GM23338 (cell line): ENCODE data around the gene PDSS2. TPM values are rescaled to one million over a fixed set of nuclear protein-coding genes. Genes with fewer than 3 reads are reported as not detected.

Experiments
- ATAC-seq: fragments of 200-7000 bp; cut with Tn5 transposase; 3 replicates; pipeline ENCODE4 v1.9.1; 2020
- DNase-seq: peaks from one replicate; pipeline ENCODE4 v3.0.0-alpha.2; 2015; ENCODE audit warnings: low spot score
- H2AFZ ChIP-seq: fragments of 200-600 bp; sonication (generic); 2 replicates; pipeline ENCODE4 v1.8.0; 2016; ENCODE audit warnings: antibody characterized with exemption, mild to moderate bottlenecking, moderate library complexity
- H3F3A ChIP-seq: fragments of 200-600 bp; sonication (generic); replicated peaks from 2 replicates; pipeline ENCODE4 v1.8.0; 2017; ENCODE audit warnings: antibody characterized with exemption, mixed run types, low read depth
- H3K27ac ChIP-seq: fragments of 200-600 bp; sonication (generic); 2 replicates; pipeline ENCODE4 v1.6.1; 2016; ENCODE audit warnings: low read depth
- H3K27me3 ChIP-seq: fragments of 200-600 bp; sonication (generic); 2 replicates; pipeline ENCODE4 v1.8.0; 2016; ENCODE audit warnings: mild to moderate bottlenecking, mixed run types, moderate library complexity; ENCODE audit not compliant: insufficient read depth
- H3K36me3 ChIP-seq: fragments of 200-600 bp; sonication (generic); 2 replicates; pipeline ENCODE4 v1.8.0; 2016; ENCODE audit warnings: mild to moderate bottlenecking; ENCODE audit not compliant: insufficient read depth
- H3K4me1 ChIP-seq: fragments of 200-600 bp; sonication (generic); 2 replicates; pipeline ENCODE4 v1.8.0; 2016; ENCODE audit warnings: mild to moderate bottlenecking, moderate library complexity; ENCODE audit not compliant: insufficient read depth
- H3K4me2 ChIP-seq: fragments of 200-600 bp; sonication (generic); 2 replicates; pipeline ENCODE4 v1.7.1; 2017; ENCODE audit warnings: mixed run types
- H3K4me3 ChIP-seq: fragments of 200-600 bp; sonication (generic); 2 replicates; pipeline ENCODE4 v1.6.1; 2016; ENCODE audit warnings: mixed run types
- H3K79me2 ChIP-seq: fragments of 200-600 bp; sonication (generic); replicated peaks from 2 replicates; pipeline ENCODE4 v1.8.0; 2017; ENCODE audit warnings: mild to moderate bottlenecking; ENCODE audit not compliant: insufficient read depth
- H3K9me2 ChIP-seq: fragments of 200-600 bp; sonication (generic); 2 replicates; pipeline ENCODE4 v1.8.0; 2017; ENCODE audit not compliant: insufficient read depth
- H4K20me1 ChIP-seq: fragments of 200-600 bp; sonication (generic); replicated peaks from 2 replicates; pipeline ENCODE4 v1.8.0; 2017; ENCODE audit warnings: mild to moderate bottlenecking; ENCODE audit not compliant: insufficient read depth
- H3K27ac Mint-ChIP-seq: 2 replicates; pipeline ENCODE4 v1.8.0; 2020; ENCODE audit warnings: inconsistent platforms, mild to moderate bottlenecking, moderate library complexity, mixed read lengths
- H3K27me3 Mint-ChIP-seq: 3 replicates; pipeline ENCODE4 v1.8.0; 2022; ENCODE audit warnings: low read depth, mild to moderate bottlenecking, moderate library complexity, mixed read lengths, inconsistent platforms; ENCODE audit not compliant: insufficient read depth, poor library complexity
- H3K36me3 Mint-ChIP-seq: 3 replicates; pipeline ENCODE4 v1.8.0; 2021; ENCODE audit warnings: low read depth, mild to moderate bottlenecking, inconsistent platforms, moderate library complexity, mixed read lengths
- H3K4me1 Mint-ChIP-seq: 3 replicates; pipeline ENCODE4 v1.8.0; 2020; ENCODE audit warnings: mild to moderate bottlenecking, inconsistent platforms, mixed read lengths
- H3K4me3 Mint-ChIP-seq: 3 replicates; pipeline ENCODE4 v1.8.0; 2021; ENCODE audit warnings: moderate library complexity, mild to moderate bottlenecking, inconsistent platforms, mixed read lengths
- H3K9me3 Mint-ChIP-seq: 3 replicates; pipeline ENCODE4 v1.8.0; 2020; ENCODE audit warnings: moderate library complexity, mild to moderate bottlenecking, inconsistent platforms, mixed read lengths
- EZH2 ChIP-seq: fragments of 200-600 bp; sonication (generic); IDR thresholded peaks from one replicate; pipeline ENCODE4 v1.8.0; 2017; ENCODE audit warnings: antibody characterized with exemption, mild to moderate bottlenecking, low read depth; ENCODE audit not compliant: unreplicated experiment
- EZH2phosphoT487 ChIP-seq: fragments of 200-600 bp; sonication (generic); IDR thresholded peaks from one replicate; pipeline ENCODE4 v1.8.1; 2018; ENCODE audit warnings: antibody characterized with exemption; ENCODE audit not compliant: unreplicated experiment
- JUNB ChIP-seq: IDR thresholded peaks from one replicate; pipeline ENCODE4 v1.6.1; 2016; ENCODE audit warnings: antibody characterized with exemption; ENCODE audit not compliant: unreplicated experiment
- NANOG ChIP-seq: IDR thresholded peaks from 2 replicates; pipeline ENCODE4 v1.6.1; 2016; ENCODE audit warnings: antibody characterized with exemption, borderline replicate concordance
- STAT1 ChIP-seq: IDR thresholded peaks from one replicate; pipeline ENCODE4 v1.6.1; 2016; ENCODE audit warnings: antibody characterized with exemption; ENCODE audit not compliant: unreplicated experiment
- ZNF114 ChIP-seq: fragments of 250-450 bp; sonication (Bioruptor Pico); IDR thresholded peaks from 2 replicates; pipeline ENCODE4 v1.5.0; 2020; ENCODE audit warnings: mild to moderate bottlenecking, moderate library complexity
- ZNF331 ChIP-seq: fragments of 250-450 bp; sonication (Bioruptor Pico); IDR thresholded peaks from 2 replicates; pipeline ENCODE4 v1.5.0; 2020; ENCODE audit warnings: low read depth, mild to moderate bottlenecking, moderate library complexity
- polyA plus RNA-seq: library from polyadenylated mRNA; unstranded; fragments of >200 nt; fragmentation: Nextera tagmentation; extraction: Ambion mirVana; gene quantifications from 2 replicates; pipeline ENCODE4 v1.2.1, GENCODE V29; 2016
- total RNA-seq: library from RNA; depleted of rRNA; stranded (reverse); fragments of >200 nt; shearing (Covaris generic); gene quantifications from 2 replicates; pipeline ENCODE4 v1.2.3, GENCODE V29; 2014
- TF ChIP-seq, protein P1 (sequence below): fragments of 250-450 bp; sonication (Bioruptor Pico); IDR thresholded peaks from 2 replicates; pipeline ENCODE4 v1.5.0; 2020; ENCODE audit warnings: mild to moderate bottlenecking, moderate library complexity
- TF ChIP-seq, protein P2 (sequence below): IDR thresholded peaks from 2 replicates; pipeline ENCODE4 v1.6.1; 2016; ENCODE audit warnings: antibody characterized with exemption
- TF ChIP-seq, protein P3 (sequence below): IDR thresholded peaks from one replicate; pipeline ENCODE4 v1.6.1; 2018; ENCODE audit warnings: antibody characterized with exemption; ENCODE audit not compliant: unreplicated experiment

PDSS2 gene
- total and polyA plus RNA-seq, 2 experiments from 2014 or later: 7.3 to 16.7 TPM

DNA sequence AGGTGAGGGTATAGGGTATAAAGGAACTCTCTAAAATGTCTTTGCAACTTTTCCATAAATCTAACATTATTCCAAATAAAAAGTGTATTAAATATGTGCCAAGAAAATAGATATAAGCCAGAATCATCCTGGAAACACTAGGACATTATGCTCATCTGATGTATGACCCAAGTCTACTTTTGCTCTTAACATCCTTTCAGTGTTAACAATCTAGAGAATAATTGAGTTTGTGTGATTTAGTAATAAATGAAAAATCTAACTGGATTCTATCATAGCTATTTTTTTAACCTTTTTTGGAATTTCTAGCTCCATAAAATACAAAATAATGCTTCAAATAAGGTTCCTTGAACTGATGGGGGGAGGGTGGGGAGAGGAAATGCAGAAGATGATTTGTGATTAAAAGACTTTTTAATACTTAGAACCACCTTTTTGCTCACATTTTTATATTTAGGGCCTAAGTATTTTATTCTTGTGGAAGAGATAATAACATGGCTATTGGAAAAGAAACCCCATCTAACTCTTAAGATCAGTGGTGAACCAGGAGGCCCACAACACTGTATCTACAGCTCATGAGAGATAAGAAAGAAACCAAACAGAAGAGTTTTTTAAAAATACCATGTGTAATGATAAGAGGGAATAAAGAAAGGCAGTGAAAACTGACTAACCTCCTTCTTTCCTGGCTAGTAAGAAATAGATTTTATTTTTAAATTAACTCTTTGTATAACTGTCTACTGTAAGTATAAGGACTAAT is 68.5 kb downstream of the PDSS2 start (continued):
- TF ChIP-seq EZH2 (no peak), ZNF114 (no peak), JUNB (no peak)

DNA sequence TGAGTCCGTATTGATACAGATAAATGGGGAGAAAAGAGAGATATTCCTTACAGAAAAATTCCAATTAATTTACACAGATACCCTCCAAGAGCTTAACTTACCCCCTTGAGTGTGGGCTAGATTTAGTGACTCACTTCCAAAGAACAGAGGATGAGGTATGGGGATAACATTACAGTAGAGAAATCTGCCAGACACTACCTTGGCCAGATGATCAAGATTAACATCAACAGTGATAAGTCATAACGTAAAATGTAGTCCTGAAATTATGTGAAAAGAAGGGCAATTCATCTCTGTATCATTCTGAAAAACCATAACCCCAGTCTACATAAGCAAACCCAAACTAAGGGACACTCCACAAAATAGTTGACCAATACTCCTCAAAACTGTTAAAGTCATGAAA is 69.3 kb downstream of the PDSS2 start:
- no peak overlapping the region for H3K4me3 ChIP-seq
- no peaks in the 10 kb centered on the region for H3K27me3 ChIP-seq
- no peaks in the 10 kb centered on the region for H3K79me2 ChIP-seq
- no peaks in the 10 kb centered on the region for H3F3A ChIP-seq
- H3K4me1 Mint-ChIP-seq: no peaks in the 10 kb centered on the region
- H3K4me2 ChIP-seq: no peak overlapping the region
- H3K27me3 Mint-ChIP-seq: no peaks in the 10 kb centered on the region
- no peak overlapping the region for H2AFZ ChIP-seq
- H4K20me1 ChIP-seq: no peaks in the 10 kb centered on the region
- TF ChIP-seq NANOG: no peak
- no peak for TF ChIP-seq STAT1
- TF ChIP-seq, protein P1, sequence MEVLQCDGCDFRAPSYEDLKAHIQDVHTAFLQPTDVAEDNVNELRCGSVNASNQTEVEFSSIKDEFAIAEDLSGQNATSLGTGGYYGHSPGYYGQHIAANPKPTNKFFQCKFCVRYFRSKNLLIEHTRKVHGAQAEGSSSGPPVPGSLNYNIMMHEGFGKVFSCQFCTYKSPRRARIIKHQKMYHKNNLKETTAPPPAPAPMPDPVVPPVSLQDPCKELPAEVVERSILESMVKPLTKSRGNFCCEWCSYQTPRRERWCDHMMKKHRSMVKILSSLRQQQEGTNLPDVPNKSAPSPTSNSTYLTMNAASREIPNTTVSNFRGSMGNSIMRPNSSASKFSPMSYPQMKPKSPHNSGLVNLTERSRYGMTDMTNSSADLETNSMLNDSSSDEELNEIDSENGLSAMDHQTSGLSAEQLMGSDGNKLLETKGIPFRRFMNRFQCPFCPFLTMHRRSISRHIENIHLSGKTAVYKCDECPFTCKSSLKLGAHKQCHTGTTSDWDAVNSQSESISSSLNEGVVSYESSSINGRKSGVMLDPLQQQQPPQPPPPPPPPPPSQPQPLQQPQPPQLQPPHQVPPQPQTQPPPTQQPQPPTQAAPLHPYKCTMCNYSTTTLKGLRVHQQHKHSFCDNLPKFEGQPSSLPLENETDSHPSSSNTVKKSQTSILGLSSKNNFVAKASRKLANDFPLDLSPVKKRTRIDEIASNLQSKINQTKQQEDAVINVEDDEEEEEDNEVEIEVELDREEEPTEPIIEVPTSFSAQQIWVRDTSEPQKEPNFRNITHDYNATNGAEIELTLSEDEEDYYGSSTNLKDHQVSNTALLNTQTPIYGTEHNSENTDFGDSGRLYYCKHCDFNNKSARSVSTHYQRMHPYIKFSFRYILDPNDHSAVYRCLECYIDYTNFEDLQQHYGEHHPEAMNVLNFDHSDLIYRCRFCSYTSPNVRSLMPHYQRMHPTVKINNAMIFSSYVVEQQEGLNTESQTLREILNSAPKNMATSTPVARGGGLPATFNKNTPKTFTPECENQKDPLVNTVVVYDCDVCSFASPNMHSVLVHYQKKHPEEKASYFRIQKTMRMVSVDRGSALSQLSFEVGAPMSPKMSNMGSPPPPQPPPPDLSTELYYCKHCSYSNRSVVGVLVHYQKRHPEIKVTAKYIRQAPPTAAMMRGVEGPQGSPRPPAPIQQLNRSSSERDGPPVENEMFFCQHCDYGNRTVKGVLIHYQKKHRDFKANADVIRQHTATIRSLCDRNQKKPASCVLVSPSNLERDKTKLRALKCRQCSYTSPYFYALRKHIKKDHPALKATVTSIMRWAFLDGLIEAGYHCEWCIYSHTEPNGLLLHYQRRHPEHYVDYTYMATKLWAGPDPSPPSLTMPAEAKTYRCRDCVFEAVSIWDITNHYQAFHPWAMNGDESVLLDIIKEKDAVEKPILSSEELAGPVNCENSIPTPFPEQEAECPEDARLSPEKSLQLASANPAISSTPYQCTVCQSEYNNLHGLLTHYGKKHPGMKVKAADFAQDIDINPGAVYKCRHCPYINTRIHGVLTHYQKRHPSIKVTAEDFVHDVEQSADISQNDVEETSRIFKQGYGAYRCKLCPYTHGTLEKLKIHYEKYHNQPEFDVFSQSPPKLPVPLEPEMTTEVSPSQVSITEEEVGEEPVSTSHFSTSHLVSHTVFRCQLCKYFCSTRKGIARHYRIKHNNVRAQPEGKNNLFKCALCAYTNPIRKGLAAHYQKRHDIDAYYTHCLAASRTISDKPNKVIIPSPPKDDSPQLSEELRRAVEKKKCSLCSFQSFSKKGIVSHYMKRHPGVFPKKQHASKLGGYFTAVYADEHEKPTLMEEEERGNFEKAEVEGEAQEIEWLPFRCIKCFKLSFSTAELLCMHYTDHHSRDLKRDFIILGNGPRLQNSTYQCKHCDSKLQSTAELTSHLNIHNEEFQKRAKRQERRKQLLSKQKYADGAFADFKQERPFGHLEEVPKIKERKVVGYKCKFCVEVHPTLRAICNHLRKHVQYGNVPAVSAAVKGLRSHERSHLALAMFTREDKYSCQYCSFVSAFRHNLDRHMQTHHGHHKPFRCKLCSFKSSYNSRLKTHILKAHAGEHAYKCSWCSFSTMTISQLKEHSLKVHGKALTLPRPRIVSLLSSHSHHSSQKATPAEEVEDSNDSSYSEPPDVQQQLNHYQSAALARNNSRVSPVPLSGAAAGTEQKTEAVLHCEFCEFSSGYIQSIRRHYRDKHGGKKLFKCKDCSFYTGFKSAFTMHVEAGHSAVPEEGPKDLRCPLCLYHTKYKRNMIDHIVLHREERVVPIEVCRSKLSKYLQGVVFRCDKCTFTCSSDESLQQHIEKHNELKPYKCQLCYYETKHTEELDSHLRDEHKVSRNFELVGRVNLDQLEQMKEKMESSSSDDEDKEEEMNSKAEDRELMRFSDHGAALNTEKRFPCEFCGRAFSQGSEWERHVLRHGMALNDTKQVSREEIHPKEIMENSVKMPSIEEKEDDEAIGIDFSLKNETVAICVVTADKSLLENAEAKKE (CRISPR knock-in tag): no peak
- no peak for TF ChIP-seq EZH2
- TF ChIP-seq JUNB: no peak
- no peak for TF ChIP-seq ZNF331 (CRISPR knock-in tag)
- TF ChIP-seq, protein P2, sequence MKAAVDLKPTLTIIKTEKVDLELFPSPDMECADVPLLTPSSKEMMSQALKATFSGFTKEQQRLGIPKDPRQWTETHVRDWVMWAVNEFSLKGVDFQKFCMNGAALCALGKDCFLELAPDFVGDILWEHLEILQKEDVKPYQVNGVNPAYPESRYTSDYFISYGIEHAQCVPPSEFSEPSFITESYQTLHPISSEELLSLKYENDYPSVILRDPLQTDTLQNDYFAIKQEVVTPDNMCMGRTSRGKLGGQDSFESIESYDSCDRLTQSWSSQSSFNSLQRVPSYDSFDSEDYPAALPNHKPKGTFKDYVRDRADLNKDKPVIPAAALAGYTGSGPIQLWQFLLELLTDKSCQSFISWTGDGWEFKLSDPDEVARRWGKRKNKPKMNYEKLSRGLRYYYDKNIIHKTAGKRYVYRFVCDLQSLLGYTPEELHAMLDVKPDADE: no peak
- TF ChIP-seq EZH2phosphoT487: no peak
- TF ChIP-seq, protein P3, sequence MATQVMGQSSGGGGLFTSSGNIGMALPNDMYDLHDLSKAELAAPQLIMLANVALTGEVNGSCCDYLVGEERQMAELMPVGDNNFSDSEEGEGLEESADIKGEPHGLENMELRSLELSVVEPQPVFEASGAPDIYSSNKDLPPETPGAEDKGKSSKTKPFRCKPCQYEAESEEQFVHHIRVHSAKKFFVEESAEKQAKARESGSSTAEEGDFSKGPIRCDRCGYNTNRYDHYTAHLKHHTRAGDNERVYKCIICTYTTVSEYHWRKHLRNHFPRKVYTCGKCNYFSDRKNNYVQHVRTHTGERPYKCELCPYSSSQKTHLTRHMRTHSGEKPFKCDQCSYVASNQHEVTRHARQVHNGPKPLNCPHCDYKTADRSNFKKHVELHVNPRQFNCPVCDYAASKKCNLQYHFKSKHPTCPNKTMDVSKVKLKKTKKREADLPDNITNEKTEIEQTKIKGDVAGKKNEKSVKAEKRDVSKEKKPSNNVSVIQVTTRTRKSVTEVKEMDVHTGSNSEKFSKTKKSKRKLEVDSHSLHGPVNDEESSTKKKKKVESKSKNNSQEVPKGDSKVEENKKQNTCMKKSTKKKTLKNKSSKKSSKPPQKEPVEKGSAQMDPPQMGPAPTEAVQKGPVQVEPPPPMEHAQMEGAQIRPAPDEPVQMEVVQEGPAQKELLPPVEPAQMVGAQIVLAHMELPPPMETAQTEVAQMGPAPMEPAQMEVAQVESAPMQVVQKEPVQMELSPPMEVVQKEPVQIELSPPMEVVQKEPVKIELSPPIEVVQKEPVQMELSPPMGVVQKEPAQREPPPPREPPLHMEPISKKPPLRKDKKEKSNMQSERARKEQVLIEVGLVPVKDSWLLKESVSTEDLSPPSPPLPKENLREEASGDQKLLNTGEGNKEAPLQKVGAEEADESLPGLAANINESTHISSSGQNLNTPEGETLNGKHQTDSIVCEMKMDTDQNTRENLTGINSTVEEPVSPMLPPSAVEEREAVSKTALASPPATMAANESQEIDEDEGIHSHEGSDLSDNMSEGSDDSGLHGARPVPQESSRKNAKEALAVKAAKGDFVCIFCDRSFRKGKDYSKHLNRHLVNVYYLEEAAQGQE: no peak
- H3K36me3 ChIP-seq: no peaks in the 10 kb centered on the region; the same call in 1 of the 2 replicates
- H3K27ac Mint-ChIP-seq: no peak overlapping the region
- no peak for ATAC-seq
- H3K36me3 Mint-ChIP-seq: peaks cover 14% of the 10 kb centered on the region
- DNase-seq: no peak
- no peaks in the 10 kb centered on the region for H3K4me1 ChIP-seq
- H3K9me3 Mint-ChIP-seq: peaks cover 5% of the 10 kb centered on the region; the same call in 1 of the 3 replicates
- H3K4me3 Mint-ChIP-seq: no peak overlapping the region
- no peaks in the 10 kb centered on the region for H3K9me2 ChIP-seq
- H3K27ac ChIP-seq: no peak overlapping the region
